MM.1S (cell line): ENCODE results near the gene FAM234A.

Source experiments
- CTCF ChIP-seq: fragments of 300-600 bp; sonication (generic); IDR thresholded peaks from 2 replicates; pipeline ENCODE4 v1.5.1; 2016; ENCODE audit warnings: antibody characterized with exemption, low read length, mixed read lengths
- EZH2 ChIP-seq: fragments of 300-600 bp; sonication (generic); optimal IDR thresholded peaks from 2 replicates; pipeline ENCODE3; 2017; ENCODE audit warnings: low read depth, mild to moderate bottlenecking, antibody characterized with exemption, low read length, mixed read lengths
- EZH2phosphoT487 ChIP-seq: fragments of 300-600 bp; sonication (generic); IDR thresholded peaks from 2 replicates; pipeline ENCODE4 v1.6.1; 2018; ENCODE audit warnings: antibody characterized with exemption, low read length

- no peak for TF ChIP-seq CTCF
- TF ChIP-seq EZH2: no peak
- TF ChIP-seq EZH2phosphoT487: no peak
Measured at GRCh38 chr16:263944-264343, 29.3 kb downstream of the FAM234A start.
